ENCODE measurements around the gene PXDC1.
"Not testable (repeated sequence)": the region's sequence is repeated elsewhere in the genome, so short reads cannot be mapped to it uniquely, and the experiment has no call there.

PXDC1 gene

GRCh38 chr6:3723251-3723650 is 28.3 kb downstream of the PXDC1 start:
- Mint-ChIP-seq H3K9me3 (no peaks in the 10 kb centered on the region), H3K27ac (no peak overlapping the region), H3K27me3 (peaks cover 8 to 13% of the 10 kb centered on the region in 2 donors), H3K4me3 (no peak overlapping the region), H3K36me3 (ENCODE audit: insufficient read depth) (no peaks in the 10 kb centered on the region), H3K4me1 (ENCODE audit: low read depth in 2 of 2) (peaks cover 0 to 2% of the 10 kb centered on the region in 2 donors)
- DNase-seq (no peak), ATAC-seq (replicated peaks) (no peak)

- H3K4me1 Mint-ChIP-seq (ENCODE audit: low read depth in 2 of 2), result peaks cover 0 to 2% of the 10 kb centered on the region in 2 donors
- H3K27ac Mint-ChIP-seq, result no peak overlapping the region
- no peak for DNase-seq
- H3K27me3 Mint-ChIP-seq, result peaks cover 8 to 10% of the 10 kb centered on the region in 2 donors
- H3K4me3 Mint-ChIP-seq, result no peak overlapping the region
- ATAC-seq (replicated peaks), result no peak
- H3K36me3 Mint-ChIP-seq (ENCODE audit: insufficient read depth), result no peaks in the 10 kb centered on the region
- no peaks in the 10 kb centered on the region for H3K9me3 Mint-ChIP-seq
These were observed 28.7 kb downstream of the PXDC1 start for GRCh38 chr6:3722785-3723184.

- Mint-ChIP-seq H3K27ac (no peak overlapping the region), H3K4me3 (no peak overlapping the region), H3K9me3 (no peaks in the 10 kb centered on the region), H3K4me1 (ENCODE audit: low read depth in 2 of 2) (peaks cover 0 to 2% of the 10 kb centered on the region in 2 donors), H3K27me3 (peaks cover 5 to 10% of the 10 kb centered on the region in 2 donors), H3K36me3 (ENCODE audit: insufficient read depth) (no peaks in the 10 kb centered on the region)
- DNase-seq, result no peak
- ATAC-seq (replicated peaks), result no peak
These were observed 29.5 kb downstream of the PXDC1 start for GRCh38 chr6:3721810-3722621.

GRCh38 chr6:3720770-3721169 is 30.7 kb downstream of the PXDC1 start:
- not testable (repeated sequence) for ATAC-seq (replicated peaks); H3K4me1 Mint-ChIP-seq (ENCODE audit: low read depth in 2 of 2)

GRCh38 chr6:3719462-3720308 is 31.8 kb downstream of the PXDC1 start:
- Mint-ChIP-seq H3K27me3 (peaks cover 9 to 10% of the 10 kb centered on the region in 2 donors), H3K36me3 (ENCODE audit: insufficient read depth) (no peaks in the 10 kb centered on the region), H3K4me1 (ENCODE audit: low read depth in 2 of 2) (no peaks in the 10 kb centered on the region), H3K9me3 (no peaks in the 10 kb centered on the region), H3K27ac (no peak overlapping the region), H3K4me3 (peak overlapping the region in 1 of 2 donors; percentile 37)
- ATAC-seq (replicated peaks), result no peak
- no peak for DNase-seq

More at GRCh38 chr6:3720770-3721169, 30.7 kb downstream of the PXDC1 start:
- DNase-seq; H3K4me3 Mint-ChIP-seq; H3K36me3 Mint-ChIP-seq (ENCODE audit: insufficient read depth); H3K27ac Mint-ChIP-seq; H3K9me3 Mint-ChIP-seq; H3K27me3 Mint-ChIP-seq: not testable (repeated sequence)

- no peaks in the 10 kb centered on the region for H3K9me3 Mint-ChIP-seq
- DNase-seq, result no peak
- no peaks in the 10 kb centered on the region for H3K4me1 Mint-ChIP-seq (ENCODE audit: low read depth in 2 of 2)
- H3K27me3 Mint-ChIP-seq, result peaks cover 9 to 10% of the 10 kb centered on the region in 2 donors
- H3K27ac Mint-ChIP-seq, result no peak overlapping the region
- H3K36me3 Mint-ChIP-seq (ENCODE audit: insufficient read depth), result no peaks in the 10 kb centered on the region
- no peak overlapping the region for H3K4me3 Mint-ChIP-seq
- no peak for ATAC-seq (replicated peaks)
These were observed 33.1 kb downstream of the PXDC1 start for GRCh38 chr6:3718407-3718806.

- H3K27ac Mint-ChIP-seq, result no peak overlapping the region
- no peak for ATAC-seq (replicated peaks)
- H3K36me3 Mint-ChIP-seq (ENCODE audit: insufficient read depth), result no peaks in the 10 kb centered on the region
- peaks cover 9 to 10% of the 10 kb centered on the region in 2 donors for H3K27me3 Mint-ChIP-seq
- H3K4me1 Mint-ChIP-seq (ENCODE audit: low read depth in 2 of 2), result no peaks in the 10 kb centered on the region
- no peak overlapping the region for H3K4me3 Mint-ChIP-seq
- DNase-seq, result no peak
- no peaks in the 10 kb centered on the region for H3K9me3 Mint-ChIP-seq
These were observed 36.2 kb downstream of the PXDC1 start for GRCh38 chr6:3715285-3715684.

- H3K27me3 Mint-ChIP-seq, result peaks cover 7 to 10% of the 10 kb centered on the region in 2 donors
- ATAC-seq (replicated peaks), result no peak
- DNase-seq, result no peak
- no peaks in the 10 kb centered on the region for H3K9me3 Mint-ChIP-seq
- H3K36me3 Mint-ChIP-seq (ENCODE audit: insufficient read depth), result no peaks in the 10 kb centered on the region
- H3K27ac Mint-ChIP-seq, result no peak overlapping the region
- H3K4me1 Mint-ChIP-seq (ENCODE audit: low read depth in 2 of 2), result no peaks in the 10 kb centered on the region
- no peak overlapping the region for H3K4me3 Mint-ChIP-seq
These were observed 36.7 kb downstream of the PXDC1 start for GRCh38 chr6:3714768-3715167.

GRCh38 chr6:3714111-3714510 is 37.4 kb downstream of the PXDC1 start:
- Mint-ChIP-seq H3K4me3 (no peak overlapping the region), H3K9me3 (no peaks in the 10 kb centered on the region), H3K36me3 (ENCODE audit: insufficient read depth) (no peaks in the 10 kb centered on the region), H3K4me1 (ENCODE audit: low read depth in 2 of 2) (no peaks in the 10 kb centered on the region), H3K27ac (no peak overlapping the region), H3K27me3 (peaks cover 4 to 10% of the 10 kb centered on the region in 2 donors)
- ATAC-seq (replicated peaks) (no peak), DNase-seq (no peak)

- H3K27ac Mint-ChIP-seq, result no peak overlapping the region
- no peak for ATAC-seq (replicated peaks)
These were observed 38.5 kb downstream of the PXDC1 start for GRCh38 chr6:3712827-3713665.

GRCh38 chr6:3711776-3712175 is 39.7 kb downstream of the PXDC1 start:
- H3K27ac Mint-ChIP-seq, result no peak overlapping the region
- peaks cover 11 to 15% of the 10 kb centered on the region in 2 donors for H3K27me3 Mint-ChIP-seq
- no peaks in the 10 kb centered on the region for H3K36me3 Mint-ChIP-seq (ENCODE audit: insufficient read depth)
- no peaks in the 10 kb centered on the region for H3K4me1 Mint-ChIP-seq (ENCODE audit: low read depth in 2 of 2)
- H3K9me3 Mint-ChIP-seq, result no peaks in the 10 kb centered on the region
- H3K4me3 Mint-ChIP-seq, result no peak overlapping the region
- DNase-seq (no peak), ATAC-seq (replicated peaks) (no peak)

More at GRCh38 chr6:3712827-3713665, 38.5 kb downstream of the PXDC1 start:
- Mint-ChIP-seq H3K27me3 (peaks cover 3 to 4% of the 10 kb centered on the region in 2 donors), H3K4me1 (ENCODE audit: low read depth in 2 of 2) (no peaks in the 10 kb centered on the region), H3K36me3 (ENCODE audit: insufficient read depth) (no peaks in the 10 kb centered on the region), H3K4me3 (no peak overlapping the region), H3K9me3 (no peaks in the 10 kb centered on the region)
- DNase-seq, result no peak

- DNase-seq (no peak), ATAC-seq (replicated peaks) (no peak)
- H3K27me3 Mint-ChIP-seq, result peaks cover 13 to 15% of the 10 kb centered on the region in 2 donors
- H3K36me3 Mint-ChIP-seq (ENCODE audit: insufficient read depth), result no peaks in the 10 kb centered on the region
- no peak overlapping the region for H3K27ac Mint-ChIP-seq
- H3K4me1 Mint-ChIP-seq (ENCODE audit: low read depth in 2 of 2), result no peaks in the 10 kb centered on the region
- no peaks in the 10 kb centered on the region for H3K9me3 Mint-ChIP-seq
- H3K4me3 Mint-ChIP-seq, result no peak overlapping the region
These were observed 41.1 kb downstream of the PXDC1 start for GRCh38 chr6:3710403-3710802.

GRCh38 chr6:3708540-3708939 is 43.0 kb downstream of the PXDC1 start:
- no peak overlapping the region for H3K27ac Mint-ChIP-seq
- H3K4me3 Mint-ChIP-seq, result no peak overlapping the region
- ATAC-seq (replicated peaks), result no peak
- no peak for DNase-seq
- peaks cover 25 to 30% of the 10 kb centered on the region in 2 donors for H3K27me3 Mint-ChIP-seq
- no peaks in the 10 kb centered on the region for H3K4me1 Mint-ChIP-seq (ENCODE audit: low read depth in 2 of 2)
- no peaks in the 10 kb centered on the region for H3K36me3 Mint-ChIP-seq (ENCODE audit: insufficient read depth)
- no peaks in the 10 kb centered on the region for H3K9me3 Mint-ChIP-seq

Data from effector memory CD8-positive, alpha-beta T cell (primary cell).